Stimulated activated CD8-positive, alpha-beta memory T cell treated with anti-CD3 and anti-CD28 coated beads, Interleukin-7, amount 100 ng/mL, for 4 hours (primary cell): ENCODE data around the gene S100A13.
"Not testable (repeated sequence)": the region's sequence is repeated elsewhere in the genome, so short reads cannot be mapped to it uniquely, and the experiment has no call there.

Experiments
- DNase-seq, 2 donors: peaks; one replicate each; pipeline ENCODE4 v3.0.0-alpha.2; 2020; ENCODE audit warnings: low read depth in 2 of 2

S100A13 gene

DNA sequence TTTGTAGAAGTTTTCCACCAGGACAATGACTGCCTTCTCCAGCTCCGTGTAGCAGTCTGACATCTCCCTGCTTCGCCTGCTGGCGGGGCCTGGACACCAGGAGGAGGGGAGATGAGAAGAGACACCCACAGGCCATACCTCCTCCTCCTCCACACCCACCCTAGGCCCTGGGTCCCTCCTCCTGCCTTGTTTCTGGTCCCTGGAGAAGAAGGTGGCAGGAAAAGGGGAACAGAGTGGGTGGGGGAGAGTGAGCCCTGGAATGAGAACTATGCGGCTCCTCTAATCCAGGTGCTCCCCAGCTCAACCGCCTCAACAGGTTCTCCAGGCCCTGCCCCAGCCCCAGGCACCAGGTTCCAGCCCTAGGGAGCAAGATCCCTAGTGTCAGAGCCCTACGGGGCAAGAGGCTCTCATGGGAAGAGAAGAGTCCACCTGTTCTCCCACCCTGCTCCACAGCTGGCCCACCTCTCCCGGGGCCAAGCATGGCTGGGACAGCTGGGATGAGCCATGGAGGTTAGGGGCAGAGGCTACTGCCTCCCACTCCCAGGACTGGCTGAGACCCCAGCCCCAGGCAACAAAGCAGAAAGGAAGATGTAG, 19.1 kb downstream of the S100A13 start:
- DNase-seq: no peak

DNA sequence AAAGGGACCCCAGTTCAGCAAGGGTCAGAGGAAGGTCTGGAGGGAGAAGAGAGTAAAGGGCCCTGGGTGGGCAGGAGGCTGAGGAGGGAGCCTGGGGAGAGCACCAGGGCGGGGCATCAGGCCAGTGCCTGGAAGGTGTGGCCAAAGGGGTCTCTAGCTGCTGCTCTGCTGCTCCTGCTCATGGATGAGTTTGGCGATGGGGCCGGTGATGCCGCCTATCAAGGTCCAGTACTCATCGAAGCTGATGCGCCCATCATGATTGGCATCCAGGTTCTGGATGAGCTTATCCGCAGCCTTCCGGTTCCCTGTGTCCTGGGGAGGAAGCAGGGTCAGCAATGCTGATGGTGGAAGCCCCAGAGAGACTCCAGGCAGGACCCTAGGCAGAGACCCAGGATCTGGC, 19.9 kb downstream of the S100A13 start:
- DNase-seq: no peak

DNA sequence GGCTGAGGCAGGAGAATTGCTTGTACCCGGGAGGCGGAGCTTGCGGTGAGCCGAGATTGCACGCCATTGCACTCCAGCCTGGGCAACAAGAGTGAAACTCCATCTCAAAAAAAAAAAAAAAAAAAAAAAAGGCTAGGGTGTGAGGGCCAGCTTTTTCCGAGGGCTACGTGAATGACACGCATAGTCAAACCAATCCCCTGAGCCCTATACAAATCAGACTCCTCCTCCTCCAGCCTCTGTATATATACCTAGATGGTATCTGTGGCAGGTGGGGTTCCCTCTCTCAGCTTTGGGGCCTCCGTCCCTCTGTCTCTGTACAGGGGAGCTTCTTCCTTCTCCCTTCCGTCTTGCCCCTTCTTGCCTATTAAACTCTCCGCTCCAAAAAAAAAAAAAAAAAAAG, 21.1 kb downstream of the S100A13 start:
- no peak for DNase-seq

DNA sequence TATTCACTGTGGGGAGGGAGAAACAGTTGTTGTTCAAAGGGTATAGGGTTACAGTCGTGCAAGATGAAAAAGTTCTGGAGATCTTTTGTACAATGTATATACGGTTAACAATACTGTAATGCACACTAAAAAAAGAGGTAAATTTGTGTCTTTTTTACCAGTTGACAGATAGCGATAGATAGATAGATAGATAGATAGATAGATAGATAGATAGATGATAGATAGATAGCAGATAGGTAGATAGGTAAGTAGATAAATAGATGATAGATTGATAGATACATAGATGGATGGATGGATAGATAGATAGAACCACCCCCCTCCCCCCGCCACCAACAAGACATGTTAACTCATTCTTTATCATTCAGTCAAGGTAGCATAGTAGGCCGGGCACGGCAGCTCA, 24.6 kb downstream of the S100A13 start:
- no peak for DNase-seq

DNA sequence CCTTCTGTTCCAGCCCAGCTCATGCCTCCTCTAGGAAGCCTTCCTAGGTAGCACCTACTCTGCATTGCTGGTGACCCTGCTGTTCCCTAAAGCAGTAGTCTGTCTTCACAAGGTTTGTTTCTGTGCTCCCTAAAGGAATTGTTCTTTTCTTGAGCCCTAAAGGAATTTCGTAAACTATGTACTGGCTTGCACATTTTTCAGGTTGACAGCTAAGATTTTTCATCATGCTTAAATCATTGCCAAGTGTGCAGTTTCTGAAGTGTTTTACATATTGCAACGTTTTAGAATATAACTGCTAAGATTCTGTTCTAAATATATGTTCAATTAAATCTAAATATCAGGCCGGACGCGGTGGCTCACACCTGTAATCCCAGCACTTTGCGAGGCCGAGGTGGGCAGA, 27.5 kb downstream of the S100A13 start:
- DNase-seq: no peak

DNA sequence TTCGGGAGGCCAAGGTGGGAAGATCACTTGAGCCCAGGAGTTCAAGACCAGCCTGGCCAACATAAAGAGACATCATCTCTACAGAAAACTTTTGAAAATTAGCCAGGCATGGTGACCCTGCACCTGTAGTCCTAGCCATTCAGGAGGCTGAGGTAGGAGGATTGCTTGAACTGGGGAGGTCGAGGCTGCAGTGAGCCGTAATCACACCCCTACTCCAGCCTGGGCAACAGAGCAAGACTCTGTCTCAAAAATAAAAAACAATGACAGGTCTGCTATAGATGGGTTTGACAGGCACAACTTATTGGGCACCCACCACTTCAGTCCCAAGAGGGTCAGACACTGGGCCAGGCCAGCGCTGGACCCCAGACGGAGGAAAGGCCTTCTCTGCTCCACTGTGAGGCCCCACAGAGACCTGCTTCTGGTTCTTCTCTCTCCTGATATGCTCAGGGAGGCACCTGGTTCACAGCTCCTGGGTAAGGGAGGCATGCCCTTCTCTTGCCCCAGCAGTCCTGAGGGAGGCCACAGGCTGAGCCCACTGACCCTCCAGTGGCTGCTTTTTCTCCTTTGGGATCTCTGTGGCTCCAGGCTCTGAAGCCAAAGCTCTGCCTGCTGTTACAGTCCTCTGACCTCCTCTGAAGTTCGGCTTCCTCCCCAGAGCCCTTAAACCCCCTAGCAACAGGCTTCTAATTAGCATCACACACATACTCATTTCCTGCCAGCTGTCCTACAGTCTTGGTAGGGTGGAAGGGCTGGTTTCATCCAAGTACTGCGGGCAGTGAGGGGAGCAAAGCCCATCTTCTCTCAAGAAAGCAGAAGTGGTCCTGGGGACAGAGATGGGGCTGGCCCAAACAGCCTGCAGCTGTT, 28.8 kb downstream of the S100A13 start:
- no peak for DNase-seq

DNA sequence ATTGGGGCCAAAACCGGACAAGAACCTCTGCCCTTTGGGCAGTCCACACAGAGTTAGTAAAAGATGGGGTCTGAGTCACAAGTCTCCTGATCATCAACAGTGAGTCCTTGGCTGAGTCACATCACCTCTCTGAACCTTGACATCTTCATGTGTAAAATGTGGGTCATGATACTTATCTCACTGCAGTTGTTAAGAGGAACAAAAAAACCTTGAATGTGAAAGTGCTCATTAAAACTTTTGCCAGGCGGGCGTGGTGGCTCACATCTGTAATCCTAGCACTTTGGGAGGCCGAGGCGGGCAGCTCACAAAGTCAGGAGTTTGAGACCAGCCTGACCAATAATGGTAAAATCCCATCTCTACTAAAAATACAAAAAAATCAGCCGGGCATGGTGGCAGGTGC, 30.1 kb downstream of the S100A13 start:
- no peak for DNase-seq

DNA sequence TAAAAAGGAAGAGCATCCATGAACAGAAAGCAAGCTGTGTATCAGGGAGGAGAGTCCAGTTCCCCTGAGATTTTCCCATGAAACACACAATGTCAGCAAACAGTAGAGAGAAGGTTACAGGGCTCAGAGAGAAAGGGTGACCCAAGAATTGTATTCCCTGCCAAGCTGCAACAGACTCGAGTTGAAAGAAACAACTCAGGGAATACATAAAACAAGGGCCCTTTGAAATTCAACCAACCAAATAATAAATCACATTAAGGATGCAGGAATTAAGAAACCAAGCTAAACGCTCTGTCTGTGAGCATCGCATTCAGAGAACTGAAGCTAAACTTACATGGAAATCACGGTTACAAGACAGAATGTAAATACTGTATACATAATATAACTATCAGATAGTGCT, 34.6 kb downstream of the S100A13 start:
- DNase-seq: no peak

DNA sequence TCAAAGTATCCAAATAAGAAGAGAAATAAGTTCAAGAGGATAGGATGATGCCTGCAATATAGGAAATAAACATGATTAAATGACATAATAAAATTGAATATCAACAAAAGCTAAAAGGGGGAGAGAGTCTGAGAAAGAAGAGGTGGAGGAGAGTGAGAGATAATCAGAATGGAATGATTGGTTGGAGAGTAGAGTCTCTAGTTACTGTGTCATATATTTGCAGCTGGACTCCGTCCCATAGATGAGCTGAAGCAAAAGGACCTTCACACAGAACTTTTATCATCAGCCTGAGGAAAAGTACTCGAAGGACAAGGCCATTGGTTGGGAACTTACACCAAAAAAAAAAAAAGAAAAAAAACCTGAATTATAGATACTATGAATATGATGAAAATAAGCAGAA, 38.8 kb downstream of the S100A13 start:
- DNase-seq: no peak

DNA sequence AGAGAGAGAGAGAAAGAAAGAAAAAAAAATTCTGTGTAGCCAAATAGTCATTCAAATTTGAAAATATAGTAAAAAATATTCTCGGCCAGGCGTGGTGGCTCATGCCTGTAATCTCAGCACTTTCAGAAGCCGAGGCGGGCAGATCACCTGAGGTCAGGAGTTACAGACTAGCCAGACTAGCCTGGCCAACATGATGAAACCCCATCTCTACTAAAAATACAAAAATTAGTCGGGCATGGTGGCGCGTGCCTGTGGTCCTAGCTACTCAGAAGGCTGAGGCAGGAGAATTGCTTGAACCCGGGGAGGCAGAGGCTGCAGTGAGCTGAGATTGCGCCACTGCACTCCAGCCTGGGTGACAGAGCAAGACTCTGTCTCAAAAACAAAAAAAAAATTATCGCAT, 39.3 kb downstream of the S100A13 start:
- DNase-seq: not testable (repeated sequence)

DNA sequence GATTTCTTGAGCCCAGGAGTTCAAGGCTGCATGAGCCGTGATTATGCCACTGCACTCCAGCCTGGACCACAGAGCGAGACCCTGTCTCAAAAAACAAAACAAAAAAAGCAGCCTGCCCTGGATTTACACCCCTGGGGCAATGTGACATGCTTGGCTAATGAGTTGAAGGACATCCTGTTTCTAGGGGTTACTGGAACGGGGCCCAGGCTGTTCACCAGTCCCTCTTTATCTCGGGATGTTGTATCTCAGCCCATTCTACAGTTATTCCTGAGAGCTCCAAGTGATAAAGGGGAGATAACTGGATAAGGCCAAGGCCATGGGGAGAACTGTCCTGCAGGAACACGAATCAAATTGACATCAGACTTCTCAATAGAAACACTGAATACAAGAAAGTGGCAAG, 40.0 kb downstream of the S100A13 start:
- DNase-seq: no peak

DNA sequence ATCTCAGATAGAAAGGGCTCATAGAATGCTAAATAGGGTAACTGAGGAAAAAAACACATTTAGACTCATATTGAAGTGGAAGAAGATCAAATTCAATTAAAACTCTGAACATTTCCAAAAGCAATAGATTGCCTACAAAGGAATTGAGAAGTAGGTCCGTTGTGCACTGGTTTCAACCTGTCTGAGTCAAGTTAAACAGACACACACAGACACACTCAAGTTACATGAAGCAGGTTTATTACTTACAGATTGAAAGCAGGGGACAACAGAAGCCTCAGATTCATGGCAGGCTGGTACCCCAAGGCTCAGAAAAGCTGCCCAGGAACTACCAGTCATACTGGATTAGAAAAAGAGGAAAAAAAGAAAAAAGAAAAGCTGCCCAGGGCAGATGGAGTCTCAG, 41.0 kb downstream of the S100A13 start:
- DNase-seq: no peak

DNA sequence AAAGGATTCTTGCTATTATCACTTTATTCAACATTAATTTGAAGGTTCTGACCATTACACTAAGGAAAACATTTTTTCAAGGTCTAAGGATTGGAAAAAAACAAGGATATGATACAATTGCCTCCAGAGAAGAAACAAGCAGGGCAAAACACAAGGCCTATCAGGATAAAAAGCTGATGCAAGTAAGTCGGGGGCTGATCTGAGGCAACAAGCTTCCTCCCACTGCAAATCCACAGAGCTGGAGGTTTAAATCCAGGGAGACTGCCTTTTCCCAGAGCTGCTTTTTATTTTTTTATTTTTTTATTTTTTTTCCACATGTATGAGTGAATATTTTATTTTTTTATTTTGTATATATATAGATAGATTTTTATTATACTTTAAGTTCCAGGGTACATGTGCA, 42.3 kb downstream of the S100A13 start:
- no peak for DNase-seq

DNA sequence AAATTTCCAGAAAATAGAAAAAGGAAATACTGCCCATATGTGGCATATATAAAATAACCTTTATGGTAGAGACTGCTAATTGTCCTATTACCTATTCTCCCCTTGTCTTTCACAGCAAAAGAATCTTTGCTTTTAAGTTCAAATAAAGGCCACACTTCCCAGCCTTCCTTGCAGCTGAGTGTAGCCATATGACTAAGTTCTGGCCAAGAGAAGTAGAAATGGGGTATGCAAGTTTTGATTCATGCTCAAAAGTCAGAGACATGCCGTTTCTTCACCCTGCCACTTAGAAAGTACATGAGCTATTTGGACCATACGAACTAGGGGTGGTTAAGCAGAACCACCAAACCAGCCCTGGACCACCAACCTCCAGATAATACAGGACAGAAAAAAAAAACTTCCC, 43.3 kb downstream of the S100A13 start:
- no peak for DNase-seq

DNA sequence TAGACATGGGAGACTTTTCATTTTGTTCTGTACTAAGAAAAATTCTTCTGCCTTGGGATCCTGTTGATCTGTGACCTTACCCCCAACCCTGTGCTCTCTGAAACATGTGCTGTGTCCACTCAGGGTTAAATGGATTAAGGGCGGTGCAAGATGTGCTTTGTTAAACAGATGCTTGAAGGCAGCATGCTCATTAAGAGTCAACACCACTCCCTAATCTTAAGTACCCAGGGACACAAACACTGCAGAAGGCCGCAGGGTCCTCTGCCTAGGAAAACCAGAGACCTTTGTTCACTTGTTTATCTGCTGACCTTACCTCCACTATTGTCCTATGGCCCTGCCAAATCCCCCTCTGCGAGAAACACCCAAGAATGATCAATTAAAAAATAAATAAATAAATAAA, 43.8 kb downstream of the S100A13 start:
- DNase-seq: not testable (repeated sequence)

DNA sequence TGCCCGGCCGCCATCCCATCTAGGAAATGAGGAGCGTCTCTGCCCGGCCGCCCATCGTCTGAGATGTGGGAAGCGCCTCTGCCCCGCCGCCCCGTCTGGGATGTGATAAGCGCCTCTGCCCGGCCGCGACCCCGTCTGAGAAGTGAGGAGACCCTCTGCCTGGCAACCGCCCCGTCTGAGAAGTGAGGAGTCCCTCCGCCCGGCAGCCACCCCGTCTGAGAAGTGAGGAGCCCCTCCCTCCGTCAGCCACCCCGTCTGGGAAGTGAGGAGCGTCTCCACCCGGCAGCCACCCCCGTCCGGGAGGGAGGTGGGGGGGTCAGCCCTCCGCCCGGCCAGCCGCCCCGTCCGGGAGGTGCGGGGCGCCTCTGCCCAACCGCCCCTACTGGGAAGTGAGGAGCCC, 44.5 kb downstream of the S100A13 start:
- DNase-seq: not testable (repeated sequence)

DNA sequence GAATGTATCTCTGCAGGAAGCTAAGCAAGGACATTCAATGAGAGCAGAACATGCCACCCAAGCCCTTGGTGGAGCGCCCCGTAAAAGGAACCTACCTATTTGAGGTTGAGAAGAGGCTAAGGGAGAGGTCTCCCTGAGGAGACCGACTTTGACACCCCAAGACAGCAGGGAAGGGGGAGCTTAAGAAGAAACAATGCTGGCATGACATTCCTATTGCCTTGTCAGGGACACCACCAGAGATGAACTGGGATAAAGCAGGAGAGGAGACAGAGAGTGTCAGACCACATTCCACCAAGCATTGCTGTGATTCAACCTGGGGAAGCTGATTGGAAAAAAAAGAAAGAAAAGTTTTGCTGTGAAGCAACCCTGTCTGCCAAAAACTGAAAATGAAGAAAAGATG, 48.4 kb downstream of the S100A13 start:
- DNase-seq: no peak

DNA sequence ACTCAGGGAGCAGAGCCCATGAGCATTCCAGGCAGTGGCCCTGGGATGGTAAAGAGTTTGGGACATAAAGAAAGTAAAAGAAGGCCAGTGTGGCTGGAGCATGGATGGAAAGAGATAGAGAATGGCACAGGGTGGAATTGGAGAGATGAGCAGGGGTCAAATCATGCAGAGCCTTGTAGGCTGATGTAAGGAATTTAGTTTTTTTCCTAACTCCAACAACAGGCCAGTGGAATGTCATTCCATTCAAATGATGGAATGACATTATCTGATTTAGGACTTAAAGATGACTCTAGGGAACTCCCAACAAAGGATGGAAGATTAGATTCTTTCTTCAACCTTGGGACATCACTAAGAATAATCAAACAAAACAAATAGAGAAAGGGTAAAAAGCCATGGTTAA, 48.8 kb downstream of the S100A13 start:
- DNase-seq: no peak

DNA sequence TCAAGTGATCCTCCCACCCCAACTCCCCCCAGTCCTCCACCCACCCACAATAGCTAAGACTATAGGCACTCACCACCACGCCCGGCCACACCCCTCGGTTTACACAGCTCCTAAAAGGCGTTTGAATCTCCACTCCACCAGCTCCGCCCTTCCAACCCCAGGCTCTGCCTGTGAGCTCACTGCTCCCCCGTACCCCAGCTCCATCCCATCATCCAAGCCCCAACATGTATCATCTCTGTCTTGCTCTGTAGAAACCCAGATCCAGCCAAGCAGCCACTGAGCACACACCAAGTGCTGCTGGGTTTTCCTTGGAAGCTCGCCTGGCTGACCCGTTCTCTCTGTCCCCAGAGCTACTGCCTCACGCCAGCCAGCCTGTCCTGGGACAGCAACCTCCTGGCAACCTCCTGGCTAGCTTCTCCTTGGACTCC, 49.7 kb downstream of the S100A13 start:
- DNase-seq: no peak

DNA sequence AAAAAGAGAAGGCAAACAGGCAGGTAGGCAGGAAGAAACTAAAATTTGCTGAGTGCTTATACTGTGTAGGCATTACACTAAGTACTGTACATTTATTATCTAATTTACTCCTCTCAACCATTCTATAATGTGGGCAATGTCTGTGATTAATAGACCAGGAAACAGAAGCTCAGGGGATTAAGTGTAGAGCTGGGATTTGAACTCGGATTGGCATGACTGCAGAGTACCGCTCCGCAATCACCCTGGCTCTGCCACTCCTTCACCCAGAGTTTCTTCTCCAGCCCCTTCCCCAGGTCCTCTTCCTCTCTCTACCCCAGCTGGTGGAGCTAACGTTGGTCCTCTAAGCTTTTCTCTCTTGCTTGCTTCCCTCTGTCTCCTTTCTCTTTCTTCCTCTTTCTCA, 50.2 kb downstream of the S100A13 start:
- DNase-seq: no peak

DNA sequence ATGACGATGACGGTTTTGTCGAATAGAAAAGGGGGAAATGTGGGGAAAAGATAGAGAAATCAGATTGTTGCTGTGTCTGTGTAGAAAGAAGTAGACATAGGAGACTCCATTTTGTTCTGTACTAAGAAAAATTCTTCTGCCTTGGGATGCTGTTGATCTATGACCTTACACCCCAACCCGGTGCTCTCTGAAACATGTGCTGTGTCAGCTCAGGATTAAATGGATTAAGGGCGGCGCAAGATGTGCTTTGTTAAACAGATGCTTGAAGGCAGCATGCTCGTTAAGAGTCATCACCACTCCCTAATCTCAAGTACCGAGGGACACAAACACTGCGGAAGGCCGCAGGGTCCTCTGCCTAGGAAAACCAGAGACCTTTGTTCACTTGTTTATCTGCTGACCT, 51.8 kb downstream of the S100A13 start:
- not testable (repeated sequence) for DNase-seq

DNA sequence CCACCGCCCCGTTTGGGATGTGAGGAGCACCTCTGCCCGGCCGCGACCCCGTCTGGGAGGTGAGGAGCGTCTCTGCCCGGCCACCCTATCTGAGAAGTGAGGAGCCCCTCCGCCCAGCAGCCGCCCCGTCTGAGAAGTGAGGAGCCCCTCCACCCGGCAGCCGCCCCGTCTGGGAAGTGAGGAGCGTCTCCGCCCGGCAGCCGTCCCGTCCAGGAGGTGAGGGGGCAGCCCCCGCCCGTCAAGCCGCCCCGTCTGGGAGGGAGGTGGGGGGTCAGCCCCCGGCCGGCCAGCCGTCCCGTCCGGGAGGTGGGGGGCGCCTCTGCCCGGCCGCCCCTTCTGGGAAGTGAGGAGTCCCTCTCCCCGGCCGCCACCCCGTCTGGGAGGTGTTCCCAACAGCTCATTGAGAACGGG, 52.2 kb downstream of the S100A13 start:
- DNase-seq: not testable (repeated sequence)

DNA sequence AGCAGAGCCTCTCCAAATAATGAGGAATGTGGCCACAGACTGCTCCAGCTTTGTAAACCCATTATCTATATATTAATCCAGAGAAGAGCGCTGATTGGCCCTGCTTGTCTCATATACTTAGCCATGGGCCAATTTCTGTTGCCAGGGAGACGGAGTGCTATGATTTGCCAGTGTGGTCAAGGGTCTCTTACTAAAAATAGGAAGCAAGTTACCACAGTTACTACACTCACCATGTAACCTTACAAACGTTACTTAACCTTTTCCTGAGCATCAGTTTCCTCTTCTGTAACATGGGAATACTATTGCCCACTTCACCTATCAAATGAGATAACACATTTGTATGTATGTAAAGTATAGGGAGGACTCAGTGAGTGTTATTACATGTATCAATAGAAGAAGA, 54.0 kb downstream of the S100A13 start:
- DNase-seq: no peak
